SU-DHL-6 (cell line): ENCODE results near the gene ZNF609.

Source experiments
- H2AFZ ChIP-seq: fragments of 200-600 bp; sonication (generic); 2 replicates; pipeline ENCODE4 v1.6.1; 2014; ENCODE audit warnings: low read depth, mild to moderate bottlenecking, moderate library complexity, mixed read lengths, antibody characterized with exemption, low read length; ENCODE audit not compliant: severe bottlenecking
- H3F3A ChIP-seq: fragments of 200-600 bp; shearing (Covaris generic); 2 replicates; pipeline ENCODE4 v1.6.0; 2016; ENCODE audit warnings: antibody characterized with exemption, mild to moderate bottlenecking; ENCODE audit not compliant: insufficient read depth
- H3K27ac ChIP-seq: fragments of 200-600 bp; sonication (generic); 2 replicates; pipeline ENCODE4 v1.5.1; 2016; ENCODE audit warnings: low read depth, mild to moderate bottlenecking, low read length, moderate library complexity, mixed read lengths
- H3K27me3 ChIP-seq: fragments of 200-600 bp; sonication (generic), shearing (Covaris generic); 2 replicates; pipeline ENCODE4 v1.6.0; 2014; ENCODE audit warnings: mild to moderate bottlenecking, low read length
- H3K36me3 ChIP-seq: fragments of 200-600 bp; sonication (generic); 2 replicates; pipeline ENCODE4 v1.6.1; 2014; ENCODE audit warnings: mild to moderate bottlenecking, low read length, mixed read lengths
- H3K4me2 ChIP-seq: fragments of 300-600, 200-600 bp; shearing (Covaris generic), sonication (generic); 2 replicates; pipeline ENCODE4 v1.6.0; 2014; ENCODE audit warnings: low read length, low read depth, mild to moderate bottlenecking; ENCODE audit not compliant: poor library complexity, severe bottlenecking
- H3K4me3 ChIP-seq: fragments of 200-600 bp; sonication (generic); 2 replicates; pipeline ENCODE4 v1.5.1; 2014; ENCODE audit warnings: antibody characterized with exemption, low read length, mild to moderate bottlenecking, mixed read lengths; ENCODE audit not compliant: insufficient read depth, poor library complexity, severe bottlenecking
- H3K79me2 ChIP-seq: fragments of 200-600 bp; sonication (generic); 2 replicates; pipeline ENCODE4 v1.6.1; 2014; ENCODE audit warnings: mild to moderate bottlenecking, low read length, moderate library complexity; ENCODE audit not compliant: insufficient read depth
- H3K9ac ChIP-seq: fragments of 200-600 bp; sonication (generic); 2 replicates; pipeline ENCODE4 v1.7.0; 2014; ENCODE audit warnings: mild to moderate bottlenecking, low read length
- H3K9me2 ChIP-seq: fragments of 200-600 bp; sonication (generic); replicated peaks from 2 replicates; pipeline ENCODE4 v1.6.1; 2014; ENCODE audit warnings: low read length; ENCODE audit not compliant: insufficient read depth
- H3K9me3 ChIP-seq: fragments of 200-600 bp; sonication (generic); 2 replicates; pipeline ENCODE4 v1.6.1; 2014; ENCODE audit warnings: low read length, mixed read lengths; ENCODE audit not compliant: insufficient read depth
- H4K20me1 ChIP-seq: fragments of 200-600 bp; sonication (generic); 2 replicates; pipeline ENCODE4 v1.6.1; 2014; ENCODE audit warnings: low read depth, mild to moderate bottlenecking, antibody characterized with exemption, low read length, moderate library complexity, mixed read lengths
- CTCF ChIP-seq: fragments of 200-600 bp; sonication (generic); IDR thresholded peaks from one replicate; pipeline ENCODE4 v1.5.1; 2017; ENCODE audit warnings: antibody characterized with exemption, mild to moderate bottlenecking, low read length, moderate library complexity; ENCODE audit not compliant: insufficient read depth, poor library complexity, severe bottlenecking
- EZH2phosphoT487 ChIP-seq: fragments of 200-600 bp; sonication (generic), shearing (Covaris generic); conservative IDR thresholded peaks from 2 replicates; pipeline ENCODE4 v1.6.1; 2018; ENCODE audit warnings: mild to moderate bottlenecking, antibody characterized with exemption, low read length, moderate library complexity, mixed read lengths

ZNF609 gene

GRCh38 chr15:64656508-64656907 is 196.1 kb downstream of the ZNF609 start:
- H3K9me2 ChIP-seq: no peaks in the 10 kb centered on the region
- H3K27ac ChIP-seq: no peak overlapping the region
- H3K4me2 ChIP-seq: no peak overlapping the region
- no peaks in the 10 kb centered on the region for H3K27me3 ChIP-seq
- no peaks in the 10 kb centered on the region for H3K36me3 ChIP-seq
- peaks cover 6% of the 10 kb centered on the region; the same call in 1 of the 2 replicates for H3K79me2 ChIP-seq
- no peak overlapping the region for H3K9ac ChIP-seq
- H3F3A ChIP-seq: 0 out of 2 replicates have a peak, but pooled peaks cover 4% of the 10 kb centered on the region
- no peaks in the 10 kb centered on the region for H4K20me1 ChIP-seq
- H2AFZ ChIP-seq: no peak overlapping the region
- no peaks in the 10 kb centered on the region for H3K9me3 ChIP-seq
- no peak for TF ChIP-seq EZH2phosphoT487
- no peak for TF ChIP-seq CTCF
- H3K4me3 ChIP-seq: no peak overlapping the region

- Histone ChIP-seq H4K20me1 (no peaks in the 10 kb centered on the region), H3F3A (0 out of 2 replicates have a peak, but pooled peaks cover 3% of the 10 kb centered on the region), H3K27me3 (no peaks in the 10 kb centered on the region), H3K9me3 (no peaks in the 10 kb centered on the region), H3K4me2 (no peak overlapping the region), H3K79me2 (no peaks in the 10 kb centered on the region), H3K9me2 (no peaks in the 10 kb centered on the region), H3K27ac (no peak overlapping the region), H3K4me3 (no peak overlapping the region), H3K9ac (no peak overlapping the region), H3K36me3 (no peaks in the 10 kb centered on the region), H2AFZ (no peak overlapping the region)
- no peak for TF ChIP-seq EZH2phosphoT487
- TF ChIP-seq CTCF: no peak
Observed at GRCh38 chr15:64665179-64665578, 204.8 kb downstream of the ZNF609 start.

GRCh38 chr15:64667736-64668161 is 207.4 kb downstream of the ZNF609 start:
- Histone ChIP-seq H3F3A (0 out of 2 replicates have a peak, but pooled peaks cover 3% of the 10 kb centered on the region), H2AFZ (no peak overlapping the region), H3K9ac (no peak overlapping the region), H3K79me2 (no peaks in the 10 kb centered on the region), H3K4me2 (no peak overlapping the region), H3K27ac (no peak overlapping the region), H3K27me3 (no peaks in the 10 kb centered on the region), H3K9me2 (no peaks in the 10 kb centered on the region), H3K36me3 (no peaks in the 10 kb centered on the region), H3K4me3 (no peak overlapping the region), H3K9me3 (no peaks in the 10 kb centered on the region), H4K20me1 (no peaks in the 10 kb centered on the region)
- TF ChIP-seq CTCF (no peak), EZH2phosphoT487 (no peak)
